GM10266 (cell line): Measurements from ENCODE around the gene CERS6.

Experiments
- DNase-seq: peaks from one replicate; pipeline ENCODE4 v3.0.0; 2012; ENCODE audit errors: extremely low spot score
- CTCF ChIP-seq: IDR thresholded peaks from 2 replicates; pipeline ENCODE4 v1.5.1; 2012; ENCODE audit warnings: mild to moderate bottlenecking, low read depth; ENCODE audit not compliant: control insufficient read depth, insufficient read depth; ENCODE audit errors: missing control alignments

Gene CERS6

DNA sequence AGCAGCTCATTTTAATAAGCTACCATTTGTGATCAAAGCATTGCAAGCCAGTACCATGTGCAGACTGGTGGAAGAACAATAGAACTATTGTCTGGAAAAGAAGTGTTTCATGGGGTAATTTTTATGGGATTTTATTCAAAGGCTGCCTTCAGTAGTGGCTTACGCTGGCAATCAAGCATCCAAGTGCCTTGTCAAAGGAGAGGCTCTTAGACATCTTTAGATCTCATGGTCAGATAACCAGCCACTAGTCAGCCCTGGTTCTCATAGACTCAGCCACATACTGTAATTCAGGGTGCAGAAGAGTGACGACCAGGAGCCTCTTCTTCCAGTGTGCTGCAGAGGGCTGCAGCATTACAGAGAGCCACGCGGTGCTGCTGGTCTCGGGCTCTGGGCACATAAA, 247.9 kb downstream of the CERS6 start:
- DNase-seq: no peak
- TF ChIP-seq CTCF: no peak

DNA sequence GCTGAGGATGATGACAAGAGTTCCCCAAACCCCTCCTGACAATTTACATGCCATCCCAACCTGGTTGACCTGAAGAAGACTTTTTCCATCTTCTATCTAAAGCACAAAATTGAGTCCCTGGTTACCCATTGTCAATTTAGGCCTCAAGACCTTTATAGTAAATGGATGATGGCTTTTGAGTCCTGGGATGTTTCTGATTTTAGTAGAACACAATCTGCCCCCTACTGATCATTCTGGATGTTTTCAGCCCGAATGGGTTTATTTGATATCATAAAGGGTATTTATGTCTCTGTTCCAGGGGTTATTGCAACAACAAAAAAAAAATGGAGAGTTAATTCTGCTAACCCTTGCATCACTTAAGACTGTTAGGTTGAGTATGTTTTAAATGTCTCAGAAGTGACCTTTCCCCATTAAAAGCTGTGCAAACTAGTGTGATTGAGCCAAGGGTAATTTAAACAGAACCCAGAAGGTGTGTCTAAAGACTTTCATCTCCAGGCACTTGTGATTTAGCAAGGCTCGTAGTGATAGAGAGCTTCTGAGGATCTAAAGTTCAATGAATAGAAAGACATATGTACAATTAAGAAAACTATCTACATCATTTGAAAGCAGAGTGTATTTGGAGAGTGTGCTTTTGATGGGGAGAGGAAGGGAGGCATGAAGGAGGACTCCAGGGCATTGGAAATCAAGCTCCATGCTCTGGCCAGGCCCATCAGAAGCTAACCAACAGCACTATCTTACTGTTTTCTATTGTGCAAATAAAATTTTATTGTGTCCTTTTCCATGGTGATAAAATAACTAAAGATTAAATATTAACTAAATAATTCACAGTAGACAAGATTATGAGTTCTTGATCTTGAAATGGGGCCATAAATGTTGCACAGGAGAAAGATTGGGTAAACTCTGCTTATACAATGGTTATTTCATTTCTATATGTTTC, 249.7 kb downstream of the CERS6 start:
- peak; percentile 23 for TF ChIP-seq CTCF
- no peak for DNase-seq

DNA sequence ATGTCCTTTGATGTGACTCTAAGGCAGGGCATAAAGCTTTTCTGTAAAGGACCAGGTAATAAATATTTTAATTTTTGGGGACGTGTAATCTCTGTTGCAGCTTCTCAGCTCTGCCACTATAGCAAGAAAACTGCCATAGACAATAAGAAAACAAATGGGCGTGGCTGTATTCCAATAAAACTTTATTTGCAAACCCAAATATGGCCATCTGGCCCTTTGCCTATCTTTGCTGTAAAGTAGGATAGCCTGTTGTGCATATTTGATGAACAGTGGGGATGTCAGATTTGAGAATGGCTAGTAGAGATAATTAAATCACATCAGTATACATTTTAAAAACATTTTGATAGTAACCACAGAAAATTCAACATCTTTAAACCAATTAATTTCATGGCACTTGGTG, 250.7 kb downstream of the CERS6 start:
- no peak for TF ChIP-seq CTCF
- no peak for DNase-seq

GRCh38 chr2:168708080-168708479, 252.0 kb downstream of the CERS6 start:
- DNase-seq: no peak
- no peak for TF ChIP-seq CTCF

GRCh38 chr2:168710754-168711467, 254.8 kb downstream of the CERS6 start:
- no peak for TF ChIP-seq CTCF

GRCh38 chr2:168712053-168712452, 256.0 kb downstream of the CERS6 start:
- peak; percentile 34 for TF ChIP-seq CTCF
- DNase-seq: peak; percentile 65

More at GRCh38 chr2:168710754-168711467, 254.8 kb downstream of the CERS6 start:
- peak; percentile 45 for DNase-seq

DNA sequence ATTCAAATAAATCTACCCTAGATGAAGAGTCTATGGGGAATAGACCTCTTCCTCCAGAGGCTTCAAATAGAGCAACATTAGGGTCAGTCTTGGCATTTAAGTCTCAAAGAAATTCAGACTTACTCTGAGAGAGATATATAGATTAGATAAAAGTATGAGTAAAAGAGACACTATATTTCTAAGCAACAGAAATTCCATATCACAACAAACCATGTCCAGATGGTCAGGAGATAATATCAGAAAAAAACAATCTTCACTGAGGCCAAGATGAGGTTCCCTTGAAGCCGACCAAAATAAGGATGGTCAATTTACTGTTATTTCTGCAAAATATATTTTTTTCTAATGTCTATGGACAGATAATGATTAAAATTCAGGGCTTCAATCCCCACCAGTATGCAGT, 257.3 kb downstream of the CERS6 start:
- TF ChIP-seq CTCF: no peak
- DNase-seq: no peak
